ENCODE data around the gene STK32B. TPM values are rescaled to one million over a fixed set of nuclear protein-coding genes. Genes with fewer than 3 reads are reported as not detected.

STK32B gene
- total and polyA plus RNA-seq, 12 donors = 0.16 to 6.8 (median 0.52) TPM

DNA sequence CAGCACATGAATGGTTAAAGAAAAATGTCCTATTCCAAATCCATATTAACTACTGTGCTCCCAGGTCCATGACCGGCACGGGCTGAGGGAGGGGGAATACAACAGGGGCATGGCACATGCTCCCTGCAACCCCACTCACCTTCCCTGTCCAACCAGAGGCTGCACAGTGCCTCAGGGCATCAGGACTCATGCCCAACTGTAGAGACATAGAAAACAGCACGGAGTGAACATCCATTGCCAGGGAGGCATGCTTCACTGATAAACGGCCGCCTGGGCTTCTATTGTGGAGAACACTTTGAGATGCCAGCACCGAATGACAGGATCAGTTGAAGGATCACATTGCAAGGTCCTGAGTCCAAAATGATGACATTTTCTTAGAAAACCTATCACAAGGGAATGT, 140.6 kb downstream of the STK32B start:
- WGBS, 4 donors = 60 to 76% (median 75%) methylated on average over 6 of the region's 6 CpGs
- TF ChIP-seq, protein P1, sequence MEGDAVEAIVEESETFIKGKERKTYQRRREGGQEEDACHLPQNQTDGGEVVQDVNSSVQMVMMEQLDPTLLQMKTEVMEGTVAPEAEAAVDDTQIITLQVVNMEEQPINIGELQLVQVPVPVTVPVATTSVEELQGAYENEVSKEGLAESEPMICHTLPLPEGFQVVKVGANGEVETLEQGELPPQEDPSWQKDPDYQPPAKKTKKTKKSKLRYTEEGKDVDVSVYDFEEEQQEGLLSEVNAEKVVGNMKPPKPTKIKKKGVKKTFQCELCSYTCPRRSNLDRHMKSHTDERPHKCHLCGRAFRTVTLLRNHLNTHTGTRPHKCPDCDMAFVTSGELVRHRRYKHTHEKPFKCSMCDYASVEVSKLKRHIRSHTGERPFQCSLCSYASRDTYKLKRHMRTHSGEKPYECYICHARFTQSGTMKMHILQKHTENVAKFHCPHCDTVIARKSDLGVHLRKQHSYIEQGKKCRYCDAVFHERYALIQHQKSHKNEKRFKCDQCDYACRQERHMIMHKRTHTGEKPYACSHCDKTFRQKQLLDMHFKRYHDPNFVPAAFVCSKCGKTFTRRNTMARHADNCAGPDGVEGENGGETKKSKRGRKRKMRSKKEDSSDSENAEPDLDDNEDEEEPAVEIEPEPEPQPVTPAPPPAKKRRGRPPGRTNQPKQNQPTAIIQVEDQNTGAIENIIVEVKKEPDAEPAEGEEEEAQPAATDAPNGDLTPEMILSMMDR (IDR thresholded peaks at IDR 0.05) = no peak
- TF ChIP-seq POLR2A (IDR thresholded peaks at IDR 0.05) = no peak

DNA sequence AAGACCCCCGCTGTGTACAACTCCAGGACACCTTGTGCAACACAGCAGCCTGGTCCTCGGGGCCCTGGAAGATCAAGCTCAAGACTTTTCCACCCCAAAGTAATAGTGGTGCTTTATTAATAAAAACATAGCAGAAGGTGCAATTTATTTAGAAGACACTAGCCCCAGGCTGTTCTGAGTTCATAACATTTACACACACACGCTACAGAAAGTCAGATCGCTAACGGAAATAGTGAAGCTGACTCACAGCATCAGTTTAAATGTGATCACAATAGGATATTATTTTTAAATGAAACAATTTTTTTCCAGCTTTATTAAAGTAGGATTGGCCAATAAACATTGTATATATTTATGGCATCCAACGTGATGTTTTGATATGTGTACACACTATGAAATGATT, 141.0 kb downstream of the STK32B start:
- intact Hi-C loops (cut with DNase I) = no loop called here
- 69 to 85% (median 81%) methylated on average over 6 of the region's 6 CpGs for WGBS, 4 donors
- H3K4me1 ChIP-seq (replicated peaks in 1 of 2) = no peaks in the 10 kb centered on the region
- no peaks in the 10 kb centered on the region for H3K36me3 ChIP-seq (replicated peaks in 1 of 2)
- TF ChIP-seq POLR2A (IDR thresholded peaks at IDR 0.05) = no peak
- TF ChIP-seq, protein P1 (IDR thresholded peaks at IDR 0.05) = no peak
- H3K27me3 ChIP-seq = no peaks in the 10 kb centered on the region
- H3K9me3 ChIP-seq (replicated peaks in 1 of 3) = no peaks in the 10 kb centered on the region
- no peak for DNase-seq
- no peak overlapping the region for H3K27ac ChIP-seq
- no peak overlapping the region for H3K4me3 ChIP-seq

More for the DNA sequence above, 140.6 kb downstream of the STK32B start:
- no peak overlapping the region for H3K27ac ChIP-seq
- H3K4me1 ChIP-seq (replicated peaks in 1 of 2) = no peaks in the 10 kb centered on the region
- intact Hi-C loops (cut with DNase I) = no loop called here
- no peaks in the 10 kb centered on the region for H3K9me3 ChIP-seq (replicated peaks in 1 of 3)
- no peaks in the 10 kb centered on the region for H3K36me3 ChIP-seq (replicated peaks in 1 of 2)
- H3K4me3 ChIP-seq = no peak overlapping the region
- peak in 1 of 7 donors; percentile 58 for DNase-seq
- H3K27me3 ChIP-seq = no peaks in the 10 kb centered on the region

- Histone ChIP-seq H3K9me3 (replicated peaks in 1 of 3) (no peaks in the 10 kb centered on the region), H3K36me3 (replicated peaks in 1 of 2) (no peaks in the 10 kb centered on the region), H3K27ac (no peak overlapping the region), H3K4me1 (replicated peaks in 1 of 2) (no peaks in the 10 kb centered on the region), H3K4me3 (no peak overlapping the region), H3K27me3 (no peaks in the 10 kb centered on the region)
- TF ChIP-seq, protein P1 (IDR thresholded peaks at IDR 0.05) = no peak
- TF ChIP-seq POLR2A (IDR thresholded peaks at IDR 0.05) = no peak
- intact Hi-C loops (cut with DNase I) = no loop called here
- 75 to 85% (median 82%) methylated on average over 12 of the region's 12 CpGs for WGBS, 4 donors
- DNase-seq = no peak
Measured at GRCh38 chr4:5192678-5193077, 141.4 kb downstream of the STK32B start.

DNA sequence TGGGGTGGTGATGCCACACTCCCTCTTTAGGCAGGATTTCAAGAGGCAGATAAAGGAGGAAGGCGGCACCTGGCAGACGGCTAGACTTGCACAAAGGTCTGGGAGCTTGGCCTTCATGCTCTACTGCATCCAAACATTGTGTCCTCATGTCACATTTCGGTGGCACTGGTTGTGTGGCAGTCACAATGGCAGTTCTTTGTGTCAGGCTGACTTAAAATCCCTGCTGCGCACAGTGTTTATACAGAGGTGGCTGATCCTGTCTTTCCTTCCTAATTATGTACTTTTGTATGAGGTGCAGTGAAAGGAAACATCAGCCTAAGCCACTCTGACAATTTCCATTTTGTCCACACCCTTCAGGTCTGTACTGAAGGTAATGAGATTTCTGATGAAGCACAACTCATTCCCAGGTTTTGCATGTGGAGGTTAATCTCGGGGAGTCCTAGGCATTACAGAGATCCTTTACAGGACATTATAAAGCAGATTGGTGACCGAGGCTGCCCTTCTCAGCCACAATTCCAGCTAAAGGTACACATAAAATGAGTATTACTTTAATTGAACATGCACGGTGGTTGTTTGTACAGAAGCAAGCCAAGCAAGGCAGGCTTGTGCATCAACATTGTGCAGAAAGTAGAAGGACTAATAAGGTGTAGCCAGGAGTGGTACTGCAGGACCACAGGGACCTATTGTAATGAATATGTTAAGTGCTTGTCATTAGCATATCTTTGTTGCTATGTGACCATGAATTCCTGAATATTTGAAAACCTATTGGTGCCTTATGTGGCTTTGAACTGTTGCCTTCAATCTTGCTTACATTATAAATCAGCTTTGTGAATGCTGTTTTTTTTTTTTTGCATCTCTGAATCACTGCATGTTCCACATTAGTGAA, 147.6 kb downstream of the STK32B start:
- TF ChIP-seq, protein P1 (IDR thresholded peaks at IDR 0.05) = no peak
- no peak for TF ChIP-seq POLR2A (IDR thresholded peaks at IDR 0.05)
- Histone ChIP-seq H3K27me3 (no peaks in the 10 kb centered on the region), H3K4me3 (no peak overlapping the region), H3K36me3 (replicated peaks in 1 of 2) (no peaks in the 10 kb centered on the region), H3K9me3 (replicated peaks in 1 of 3) (no peaks in the 10 kb centered on the region), H3K4me1 (replicated peaks in 1 of 2) (no peaks in the 10 kb centered on the region), H3K27ac (no peak overlapping the region)
- intact Hi-C loops (cut with DNase I) = no loop called here
- WGBS, 4 donors = 59 to 83% (median 75%) methylated on average over 6 to 7 of the region's 7 CpGs
- no peak for DNase-seq
